HEK293 (cell line): Measurements from ENCODE around the gene ADAMTSL3.

Experiments used
- CTCF ChIP-seq: fragments of 450-650 bp; formaldehyde crosslinking; IDR thresholded peaks from 2 replicates; pipeline ENCODE4 v1.5.1; 2016; ENCODE audit warnings: missing biosample characterization, missing genetic modification characterization
- PRDM1 ChIP-seq: fragments of 450-650 bp; formaldehyde crosslinking; IDR thresholded peaks from 2 replicates; pipeline ENCODE4; 2016; ENCODE audit warnings: missing biosample characterization, missing genetic modification characterization
- SCRT1 ChIP-seq: fragments of 450-650 bp; formaldehyde crosslinking; IDR thresholded peaks from 2 replicates; pipeline ENCODE4 v1.5.1; 2016; ENCODE audit warnings: missing biosample characterization, missing genetic modification characterization, borderline replicate concordance
- ZFP3 ChIP-seq: fragments of 450-650 bp; formaldehyde crosslinking; IDR thresholded peaks from 2 replicates; pipeline ENCODE4 v1.5.1; 2016; ENCODE audit warnings: low read depth, missing biosample characterization, missing genetic modification characterization
- ZNF133 ChIP-seq: fragments of 450-650 bp; formaldehyde crosslinking; IDR thresholded peaks from 2 replicates; pipeline ENCODE4 v1.5.1; 2016; ENCODE audit warnings: missing biosample characterization, missing genetic modification characterization
- ZNF140 ChIP-seq: fragments of 450-650 bp; formaldehyde crosslinking; IDR thresholded peaks from 2 replicates; pipeline ENCODE4 v1.5.1; 2016; ENCODE audit warnings: missing biosample characterization, missing genetic modification characterization
- ZNF18 ChIP-seq: fragments of 450-650 bp; formaldehyde crosslinking; IDR thresholded peaks from 2 replicates; pipeline ENCODE4 v1.5.1; 2016; ENCODE audit warnings: missing biosample characterization, missing genetic modification characterization
- ZNF433 ChIP-seq: fragments of 450-650 bp; formaldehyde crosslinking; IDR thresholded peaks from 2 replicates; pipeline ENCODE4 v1.5.1; 2016; ENCODE audit warnings: missing biosample characterization, missing genetic modification characterization, low read depth
- ZNF514 ChIP-seq: fragments of 450-650 bp; formaldehyde crosslinking; IDR thresholded peaks from 2 replicates; pipeline ENCODE4 v1.5.1; 2016; ENCODE audit warnings: missing biosample characterization, missing genetic modification characterization
- ZNF561 ChIP-seq: fragments of 450-650 bp; IDR thresholded peaks from 2 replicates; pipeline ENCODE4 v1.5.1; 2018; ENCODE audit warnings: missing biosample characterization, missing genetic modification characterization, borderline replicate concordance
- ZNF677 ChIP-seq: fragments of 450-650 bp; IDR thresholded peaks from 2 replicates; pipeline ENCODE4 v1.5.0; 2018; ENCODE audit warnings: missing biosample characterization, mild to moderate bottlenecking, missing genetic modification characterization, moderate library complexity
- TF ChIP-seq, protein P1 (sequence below): fragments of 450-650 bp; formaldehyde crosslinking; IDR thresholded peaks from 2 replicates; pipeline ENCODE4 v1.5.1; 2016; ENCODE audit warnings: missing biosample characterization, missing genetic modification characterization
- TF ChIP-seq, protein P2 (sequence below): fragments of 450-650 bp; formaldehyde crosslinking; IDR thresholded peaks from 2 replicates; pipeline ENCODE4 v1.5.1; 2016; ENCODE audit warnings: missing biosample characterization, missing genetic modification characterization
- TF ChIP-seq, protein P3 (sequence below): sonication (generic); formaldehyde crosslinking; IDR thresholded peaks from 2 replicates; pipeline ENCODE4 v1.8.1; 2022; ENCODE audit warnings: mild to moderate bottlenecking, moderate library complexity, missing genetic modification reagents

- no peak for TF ChIP-seq CTCF (tag by site-specific recombination)
- TF ChIP-seq, protein P1, sequence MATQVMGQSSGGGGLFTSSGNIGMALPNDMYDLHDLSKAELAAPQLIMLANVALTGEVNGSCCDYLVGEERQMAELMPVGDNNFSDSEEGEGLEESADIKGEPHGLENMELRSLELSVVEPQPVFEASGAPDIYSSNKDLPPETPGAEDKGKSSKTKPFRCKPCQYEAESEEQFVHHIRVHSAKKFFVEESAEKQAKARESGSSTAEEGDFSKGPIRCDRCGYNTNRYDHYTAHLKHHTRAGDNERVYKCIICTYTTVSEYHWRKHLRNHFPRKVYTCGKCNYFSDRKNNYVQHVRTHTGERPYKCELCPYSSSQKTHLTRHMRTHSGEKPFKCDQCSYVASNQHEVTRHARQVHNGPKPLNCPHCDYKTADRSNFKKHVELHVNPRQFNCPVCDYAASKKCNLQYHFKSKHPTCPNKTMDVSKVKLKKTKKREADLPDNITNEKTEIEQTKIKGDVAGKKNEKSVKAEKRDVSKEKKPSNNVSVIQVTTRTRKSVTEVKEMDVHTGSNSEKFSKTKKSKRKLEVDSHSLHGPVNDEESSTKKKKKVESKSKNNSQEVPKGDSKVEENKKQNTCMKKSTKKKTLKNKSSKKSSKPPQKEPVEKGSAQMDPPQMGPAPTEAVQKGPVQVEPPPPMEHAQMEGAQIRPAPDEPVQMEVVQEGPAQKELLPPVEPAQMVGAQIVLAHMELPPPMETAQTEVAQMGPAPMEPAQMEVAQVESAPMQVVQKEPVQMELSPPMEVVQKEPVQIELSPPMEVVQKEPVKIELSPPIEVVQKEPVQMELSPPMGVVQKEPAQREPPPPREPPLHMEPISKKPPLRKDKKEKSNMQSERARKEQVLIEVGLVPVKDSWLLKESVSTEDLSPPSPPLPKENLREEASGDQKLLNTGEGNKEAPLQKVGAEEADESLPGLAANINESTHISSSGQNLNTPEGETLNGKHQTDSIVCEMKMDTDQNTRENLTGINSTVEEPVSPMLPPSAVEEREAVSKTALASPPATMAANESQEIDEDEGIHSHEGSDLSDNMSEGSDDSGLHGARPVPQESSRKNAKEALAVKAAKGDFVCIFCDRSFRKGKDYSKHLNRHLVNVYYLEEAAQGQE (tag by site-specific recombination), result no peak
- no peak for TF ChIP-seq PRDM1 (tag by site-specific recombination)
- TF ChIP-seq, protein P2, sequence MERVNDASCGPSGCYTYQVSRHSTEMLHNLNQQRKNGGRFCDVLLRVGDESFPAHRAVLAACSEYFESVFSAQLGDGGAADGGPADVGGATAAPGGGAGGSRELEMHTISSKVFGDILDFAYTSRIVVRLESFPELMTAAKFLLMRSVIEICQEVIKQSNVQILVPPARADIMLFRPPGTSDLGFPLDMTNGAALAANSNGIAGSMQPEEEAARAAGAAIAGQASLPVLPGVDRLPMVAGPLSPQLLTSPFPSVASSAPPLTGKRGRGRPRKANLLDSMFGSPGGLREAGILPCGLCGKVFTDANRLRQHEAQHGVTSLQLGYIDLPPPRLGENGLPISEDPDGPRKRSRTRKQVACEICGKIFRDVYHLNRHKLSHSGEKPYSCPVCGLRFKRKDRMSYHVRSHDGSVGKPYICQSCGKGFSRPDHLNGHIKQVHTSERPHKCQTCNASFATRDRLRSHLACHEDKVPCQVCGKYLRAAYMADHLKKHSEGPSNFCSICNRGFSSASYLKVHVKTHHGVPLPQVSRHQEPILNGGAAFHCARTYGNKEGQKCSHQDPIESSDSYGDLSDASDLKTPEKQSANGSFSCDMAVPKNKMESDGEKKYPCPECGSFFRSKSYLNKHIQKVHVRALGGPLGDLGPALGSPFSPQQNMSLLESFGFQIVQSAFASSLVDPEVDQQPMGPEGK (tag by site-specific recombination), result no peak
- no peak for TF ChIP-seq SCRT1 (tag by site-specific recombination)
- TF ChIP-seq ZNF133 (tag by site-specific recombination), result no peak
- TF ChIP-seq ZNF677 (tag by site-specific recombination), result no peak
- no peak for TF ChIP-seq ZNF18 (tag by site-specific recombination)
- TF ChIP-seq ZNF433 (tag by site-specific recombination), result no peak
- no peak for TF ChIP-seq ZNF140 (tag by site-specific recombination)
- no peak for TF ChIP-seq ZFP3
- TF ChIP-seq, protein P3, sequence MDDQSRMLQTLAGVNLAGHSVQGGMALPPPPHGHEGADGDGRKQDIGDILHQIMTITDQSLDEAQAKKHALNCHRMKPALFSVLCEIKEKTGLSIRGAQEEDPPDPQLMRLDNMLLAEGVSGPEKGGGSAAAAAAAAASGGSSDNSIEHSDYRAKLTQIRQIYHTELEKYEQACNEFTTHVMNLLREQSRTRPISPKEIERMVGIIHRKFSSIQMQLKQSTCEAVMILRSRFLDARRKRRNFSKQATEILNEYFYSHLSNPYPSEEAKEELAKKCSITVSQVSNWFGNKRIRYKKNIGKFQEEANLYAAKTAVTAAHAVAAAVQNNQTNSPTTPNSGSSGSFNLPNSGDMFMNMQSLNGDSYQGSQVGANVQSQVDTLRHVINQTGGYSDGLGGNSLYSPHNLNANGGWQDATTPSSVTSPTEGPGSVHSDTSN (CRISPR knock-in tag), result no peak
- no peak for TF ChIP-seq ZNF514 (tag by site-specific recombination)
- no peak for TF ChIP-seq ZNF561
Measured at GRCh38 chr15:83838763-83839162, 184.8 kb downstream of the ADAMTSL3 start.
